MCF 10A (cell line): ENCODE data around the gene THEM4. TPM values are rescaled to one million over a fixed set of nuclear protein-coding genes. Genes with fewer than 3 reads are reported as not detected.

Source experiments
- BruUV-seq: library from RNA; stranded (reverse); fragments of 400-500 nt; replicated peaks from 2 replicates; lab custom pipeline; 2021; lab: Mats Ljungman, UMichigan
- CTCF ChIA-PET: fragments of 300-600 bp; sonication (Branson Sonifier 250); formaldehyde crosslinking; extraction: SDS; loops from one replicate; lab custom pipeline; 2021; ENCODE audit warnings: antibody characterized with exemption, inconsistent platforms; lab: Yijun Ruan, JAX
- POLR2A ChIA-PET: fragments of 300-600, 350-650 bp; sonication (Branson Sonifier 250); formaldehyde crosslinking; extraction: SDS; loops from one replicate; lab custom pipeline; 2020; ENCODE audit warnings: antibody characterized with exemption, inconsistent platforms; lab: Yijun Ruan, JAX
- DNase-seq: peaks from one replicate; pipeline ENCODE4 v3.0.0-alpha.2; 2018; ENCODE audit not compliant: unreplicated experiment
- H3K27ac Mint-ChIP-seq: one replicate; pipeline ENCODE4 v1.8.0; 2022; ENCODE audit warnings: mild to moderate bottlenecking, low read depth, mixed read lengths; ENCODE audit not compliant: unreplicated experiment
- H3K27me3 Mint-ChIP-seq: one replicate; pipeline ENCODE4 v1.8.0; 2022; ENCODE audit warnings: mixed read lengths; ENCODE audit not compliant: insufficient read depth, unreplicated experiment
- H3K36me3 Mint-ChIP-seq: one replicate; pipeline ENCODE4 v1.8.0; 2022; ENCODE audit warnings: mild to moderate bottlenecking, moderate library complexity, mixed read lengths; ENCODE audit not compliant: insufficient read depth, unreplicated experiment
- H3K4me1 Mint-ChIP-seq: one replicate; pipeline ENCODE4 v1.8.0; 2022; ENCODE audit warnings: mixed read lengths; ENCODE audit not compliant: insufficient read depth, unreplicated experiment
- H3K4me3 Mint-ChIP-seq: one replicate; pipeline ENCODE4 v1.8.0; 2022; ENCODE audit warnings: mild to moderate bottlenecking, moderate library complexity, mixed read lengths; ENCODE audit not compliant: unreplicated experiment
- H3K9me3 Mint-ChIP-seq: one replicate; pipeline ENCODE4 v1.8.0; 2022; ENCODE audit warnings: mixed read lengths; ENCODE audit not compliant: unreplicated experiment
- intact Hi-C: fragments of 100-400 bp; cut with micrococcal nuclease; formaldehyde crosslinking; loops from 2 replicates; pipeline ENCODE4 v1.14.1; 2022
- total RNA-seq: library from RNA; stranded (reverse); gene quantifications from 2 replicates; pipeline ENCODE4 v1.2.3, GENCODE V29; 2022
- TF ChIP-seq, protein P1 (sequence below): fragments of 200-600 bp; IDR thresholded peaks from one replicate; pipeline ENCODE4 v1.8.0; 2022; ENCODE audit warnings: antibody characterized with exemption, mild to moderate bottlenecking; ENCODE audit not compliant: unreplicated experiment

THEM4 gene
- total RNA-seq, 1 experiment from 2014 or later, result 29.1 TPM

DNA sequence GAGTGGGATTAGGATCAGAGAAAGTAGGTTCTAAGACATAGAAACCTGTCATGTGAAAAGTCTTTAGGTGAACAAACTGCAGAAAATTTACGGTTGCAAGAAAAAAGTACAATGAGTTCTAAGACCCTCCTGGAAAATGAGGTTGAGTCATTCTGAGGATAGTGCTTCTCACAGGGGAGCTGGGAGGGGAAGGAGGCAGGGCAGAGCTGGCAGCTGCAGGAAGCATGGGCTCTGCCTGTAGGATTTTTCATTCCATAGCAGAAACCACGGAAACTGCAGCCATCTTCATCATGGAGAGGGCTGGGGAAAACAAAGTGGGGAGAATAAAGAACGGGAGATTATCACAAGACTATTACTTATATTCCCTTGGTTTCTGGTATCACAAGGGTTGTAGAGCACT is 25.8 kb upstream of the THEM4 start:
- TF ChIP-seq, protein P1, sequence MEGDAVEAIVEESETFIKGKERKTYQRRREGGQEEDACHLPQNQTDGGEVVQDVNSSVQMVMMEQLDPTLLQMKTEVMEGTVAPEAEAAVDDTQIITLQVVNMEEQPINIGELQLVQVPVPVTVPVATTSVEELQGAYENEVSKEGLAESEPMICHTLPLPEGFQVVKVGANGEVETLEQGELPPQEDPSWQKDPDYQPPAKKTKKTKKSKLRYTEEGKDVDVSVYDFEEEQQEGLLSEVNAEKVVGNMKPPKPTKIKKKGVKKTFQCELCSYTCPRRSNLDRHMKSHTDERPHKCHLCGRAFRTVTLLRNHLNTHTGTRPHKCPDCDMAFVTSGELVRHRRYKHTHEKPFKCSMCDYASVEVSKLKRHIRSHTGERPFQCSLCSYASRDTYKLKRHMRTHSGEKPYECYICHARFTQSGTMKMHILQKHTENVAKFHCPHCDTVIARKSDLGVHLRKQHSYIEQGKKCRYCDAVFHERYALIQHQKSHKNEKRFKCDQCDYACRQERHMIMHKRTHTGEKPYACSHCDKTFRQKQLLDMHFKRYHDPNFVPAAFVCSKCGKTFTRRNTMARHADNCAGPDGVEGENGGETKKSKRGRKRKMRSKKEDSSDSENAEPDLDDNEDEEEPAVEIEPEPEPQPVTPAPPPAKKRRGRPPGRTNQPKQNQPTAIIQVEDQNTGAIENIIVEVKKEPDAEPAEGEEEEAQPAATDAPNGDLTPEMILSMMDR, result no peak
- intact Hi-C loops, result loop anchor here (10.0 kb wide), 1 partner anchor 250 kb away; no protein-coding TSS in a partner anchor
- H3K4me1 Mint-ChIP-seq, result peaks cover 11% of the 10 kb centered on the region
- no peaks in the 10 kb centered on the region for H3K36me3 Mint-ChIP-seq
- no peaks in the 10 kb centered on the region for H3K9me3 Mint-ChIP-seq
- ChIA-PET POLR2A (interaction anchor here (1.2 to 17.6 kb wide), 9 partner anchors 10 to 227 kb away, joined by 3 to 453 read pairs (median 8); partner anchors contain the start of genes S100A10, S100A11 and THEM4), CTCF (interaction anchor here (0.6 to 14.5 kb wide), 30 partner anchors 8 to 979 kb away, joined by 3 to 350 read pairs (median 6); no protein-coding TSS in a partner anchor)
- BruUV-seq, result no TSS peak
- no peak for DNase-seq
- H3K4me3 Mint-ChIP-seq, result no peak overlapping the region
- H3K27ac Mint-ChIP-seq, result no peak overlapping the region
- H3K27me3 Mint-ChIP-seq, result no peaks in the 10 kb centered on the region

GRCh38 chr1:151934048-151934493 is 24.8 kb upstream of the THEM4 start:
- intact Hi-C loops, result loop anchor here (1.0 to 10.0 kb wide), 8 partner anchors 34 to 251 kb away; no protein-coding TSS in a partner anchor
- DNase-seq, result peak; percentile 82
- TF ChIP-seq, protein P1, result peak; percentile 96
- POLR2A ChIA-PET, result interaction anchor here (1.0 to 17.6 kb wide), 8 partner anchors 10 to 102 kb away, joined by 5 to 453 read pairs (median 20); partner anchors contain the start of genes S100A10, S100A11 and THEM4
- Mint-ChIP-seq H3K36me3 (no peaks in the 10 kb centered on the region), H3K27me3 (no peaks in the 10 kb centered on the region), H3K27ac (no peak overlapping the region), H3K4me3 (no peak overlapping the region), H3K4me1 (peaks cover 11% of the 10 kb centered on the region), H3K9me3 (no peaks in the 10 kb centered on the region)
- CTCF ChIA-PET, result interaction anchor here (0.6 to 14.5 kb wide), 35 partner anchors 9 to 524 kb away, joined by 3 to 350 read pairs (median 5); no protein-coding TSS in a partner anchor
- no TSS peak for BruUV-seq

GRCh38 chr1:151924691-151925587 is 15.6 kb upstream of the THEM4 start:
- Mint-ChIP-seq H3K9me3 (no peaks in the 10 kb centered on the region), H3K4me3 (no peak overlapping the region), H3K27ac (no peak overlapping the region), H3K36me3 (peaks cover 5% of the 10 kb centered on the region), H3K4me1 (peaks cover 5% of the 10 kb centered on the region), H3K27me3 (no peaks in the 10 kb centered on the region)
- no peak for DNase-seq
- POLR2A ChIA-PET, result interaction anchor here (0.6 to 3.1 kb wide), 4 partner anchors 15 to 116 kb away, joined by 3 to 20 read pairs (median 4); partner anchors contain the start of gene THEM4
- intact Hi-C loops, result no loop called here
- CTCF ChIA-PET, result interaction anchor here (0.7 to 4.6 kb wide), 5 partner anchors 9 to 77 kb away, joined by 3 to 27 read pairs (median 6); partner anchors contain the start of gene THEM4
- no TSS peak for BruUV-seq
- TF ChIP-seq, protein P1, result no peak
